PC-3 (cell line): Measurements from ENCODE around the gene FBXO2. TPM values are rescaled to one million over a fixed set of nuclear protein-coding genes. Genes with fewer than 3 reads are reported as not detected.

Source experiments
- ATAC-seq: fragments of 200-7000 bp; cut with Tn5 transposase; 2 replicates; pipeline ENCODE4 v1.9.1; 2020; ENCODE audit warnings: mild to moderate bottlenecking, moderate library complexity
- BruUV-seq: library from RNA; stranded (reverse); fragments of 400-500 nt; replicated peaks from 2 replicates; lab custom pipeline; 2021; lab: Mats Ljungman, UMichigan
- CTCF ChIA-PET: fragments of 300-600 bp; sonication (Branson Sonifier 250); formaldehyde crosslinking; loops from one replicate; lab custom pipeline; 2022; ENCODE audit warnings: antibody characterized with exemption; lab: Charles Lee
- POLR2A ChIA-PET: fragments of 300-600 bp; sonication (Branson Sonifier 250); formaldehyde crosslinking; loops from one replicate; lab custom pipeline; 2022; ENCODE audit warnings: antibody characterized with exemption; ENCODE audit not compliant: unreplicated experiment; lab: Charles Lee
- DNase-seq: peaks from one replicate; pipeline ENCODE4 v3.0.0-alpha.2; 2015
- H2AFZ ChIP-seq: fragments of 300-600 bp; sonication (generic); 2 replicates; pipeline ENCODE4 v1.6.0; 2016; ENCODE audit warnings: antibody characterized with exemption, low read length
- H3F3A ChIP-seq: fragments of 300-600 bp; sonication (generic); one replicate; pipeline ENCODE4 v1.6.0; 2017; ENCODE audit warnings: antibody characterized with exemption, low read length, control low read depth, mild to moderate bottlenecking; ENCODE audit not compliant: unreplicated experiment
- H3K27ac ChIP-seq: fragments of 300-600 bp; sonication (generic); 2 replicates; pipeline ENCODE4 v1.5.1; 2016; ENCODE audit warnings: mild to moderate bottlenecking, low read length
- H3K27me3 ChIP-seq: fragments of 300-600 bp; sonication (generic); 2 replicates; pipeline ENCODE4 v1.6.1; 2016; ENCODE audit warnings: low read length, mixed read lengths
- H3K36me3 ChIP-seq: fragments of 300-600 bp; sonication (generic); 2 replicates; pipeline ENCODE4 v1.6.1; 2016; ENCODE audit warnings: low read depth, mixed run types, low read length, mixed read lengths
- H3K4me1 ChIP-seq: fragments of 300-600 bp; sonication (generic); 2 replicates; pipeline ENCODE4 v1.5.1; 2016; ENCODE audit warnings: low read length; ENCODE audit not compliant: insufficient read depth
- H3K4me2 ChIP-seq: fragments of 300-600 bp; sonication (generic); 2 replicates; pipeline ENCODE4 v1.6.0; 2016; ENCODE audit warnings: low read length
- H3K4me3 ChIP-seq: fragments of 300-600 bp; sonication (generic); 2 replicates; pipeline ENCODE4 v1.5.1; 2016; ENCODE audit warnings: mild to moderate bottlenecking, low read length, mixed read lengths
- H3K79me2 ChIP-seq: fragments of 300-600 bp; sonication (generic); 2 replicates; pipeline ENCODE4 v1.6.1; 2017; ENCODE audit warnings: low read length, mixed read lengths
- H3K9ac ChIP-seq: fragments of 300-600 bp; sonication (generic); 2 replicates; pipeline ENCODE4 v1.6.0; 2016; ENCODE audit warnings: mild to moderate bottlenecking, low read length
- H3K9me2 ChIP-seq: fragments of 300-600 bp; sonication (generic); replicated peaks from 2 replicates; pipeline ENCODE4 v1.6.1; 2016; ENCODE audit warnings: mixed run types, low read length, mixed read lengths
- H3K9me3 ChIP-seq: fragments of 300-600 bp; sonication (generic); 2 replicates; pipeline ENCODE4 v1.6.1; 2016; ENCODE audit warnings: low read length, mixed read lengths
- H4K20me1 ChIP-seq: fragments of 300-600 bp; sonication (generic); 2 replicates; pipeline ENCODE4 v1.6.1; 2016; ENCODE audit warnings: low read length, mixed read lengths
- CTCF ChIP-seq: fragments of 300-600 bp; sonication (generic); conservative IDR thresholded peaks from 2 replicates; pipeline ENCODE4 v1.5.1; 2017; ENCODE audit warnings: antibody characterized with exemption, low read depth, mild to moderate bottlenecking, low read length
- EZH2 ChIP-seq: fragments of 300-600 bp; sonication (generic); IDR thresholded peaks from one replicate; pipeline ENCODE4 v1.6.1; 2017; ENCODE audit warnings: antibody characterized with exemption, mild to moderate bottlenecking, low read length; ENCODE audit not compliant: unreplicated experiment
- EZH2phosphoT487 ChIP-seq: fragments of 300-600 bp; sonication (generic); IDR thresholded peaks from 2 replicates; pipeline ENCODE4 v1.6.1; 2018; ENCODE audit warnings: mild to moderate bottlenecking, antibody characterized with exemption, low read length, borderline replicate concordance
- intact Hi-C: fragments of 100-400 bp; cut with micrococcal nuclease; formaldehyde crosslinking; loops from 2 replicates; pipeline ENCODE4 v1.9.0; 2023
- total RNA-seq: library from RNA; depleted of rRNA; stranded (reverse); fragments of >200 nt; gene quantifications from 2 replicates; pipeline ENCODE4 v1.2.3, GENCODE V29; 2014

Gene FBXO2
- total RNA-seq, 1 experiment from 2014 or later = 15.3 TPM

GRCh38 chr1:11647333-11647732 is 6.9 kb downstream of the FBXO2 start:
- no TSS peak for BruUV-seq
- no peak overlapping the region for H3K4me2 ChIP-seq
- no peaks in the 10 kb centered on the region for H4K20me1 ChIP-seq
- H3K9ac ChIP-seq = no peak overlapping the region
- H3K27ac ChIP-seq = no peak overlapping the region
- H3K36me3 ChIP-seq = no peaks in the 10 kb centered on the region
- H3K9me2 ChIP-seq = no peaks in the 10 kb centered on the region
- H3K9me3 ChIP-seq = no peaks in the 10 kb centered on the region
- H3K27me3 ChIP-seq = no peaks in the 10 kb centered on the region
- ChIA-PET CTCF (no interaction called here), POLR2A (no interaction called here)
- H3K4me3 ChIP-seq = no peak overlapping the region
- H3K4me1 ChIP-seq = peaks cover 9% of the 10 kb centered on the region; the same call in 1 of the 2 replicates
- intact Hi-C loops = loop anchor here (10.0 kb wide), 1 partner anchor 363 kb away; no protein-coding TSS in a partner anchor
- ATAC-seq (no peak), DNase-seq (no peak)
- TF ChIP-seq EZH2 (no peak), CTCF (no peak), EZH2phosphoT487 (no peak)
- H2AFZ ChIP-seq = no peak overlapping the region
- no peaks in the 10 kb centered on the region for H3F3A ChIP-seq
- no peaks in the 10 kb centered on the region for H3K79me2 ChIP-seq

GRCh38 chr1:11646317-11646716 is 7.9 kb downstream of the FBXO2 start:
- Histone ChIP-seq H3K27ac (no peak overlapping the region), H4K20me1 (no peaks in the 10 kb centered on the region), H3K36me3 (no peaks in the 10 kb centered on the region), H3K79me2 (no peaks in the 10 kb centered on the region), H2AFZ (no peak overlapping the region), H3K9ac (no peak overlapping the region), H3F3A (no peaks in the 10 kb centered on the region), H3K4me2 (no peak overlapping the region), H3K9me2 (no peaks in the 10 kb centered on the region), H3K4me1 (peaks cover 9% of the 10 kb centered on the region; the same call in 1 of the 2 replicates), H3K27me3 (no peaks in the 10 kb centered on the region), H3K9me3 (no peaks in the 10 kb centered on the region), H3K4me3 (no peak overlapping the region)
- TF ChIP-seq CTCF (no peak), EZH2 (no peak), EZH2phosphoT487 (no peak)
- intact Hi-C loops = loop anchor here (10.0 kb wide), 1 partner anchor 362 kb away; no protein-coding TSS in a partner anchor
- ATAC-seq (no peak), DNase-seq (no peak)
- ChIA-PET POLR2A (no interaction called here), CTCF (interaction anchor here (0.5 to 1.2 kb wide), 7 partner anchors 18 to 671 kb away, joined by 3 to 12 read pairs (median 5); partner anchors contain the start of gene FBXO6)
- no TSS peak for BruUV-seq

GRCh38 chr1:11645670-11646265 is 8.5 kb downstream of the FBXO2 start:
- Histone ChIP-seq H3K36me3 (no peaks in the 10 kb centered on the region), H3K4me3 (no peak overlapping the region), H3K9me3 (no peaks in the 10 kb centered on the region), H3K9ac (no peak overlapping the region), H3K9me2 (no peaks in the 10 kb centered on the region), H3F3A (no peaks in the 10 kb centered on the region), H3K4me1 (peaks cover 7% of the 10 kb centered on the region; the same call in 1 of the 2 replicates), H2AFZ (no peak overlapping the region), H3K79me2 (no peaks in the 10 kb centered on the region), H3K27me3 (no peaks in the 10 kb centered on the region), H4K20me1 (no peaks in the 10 kb centered on the region), H3K4me2 (no peak overlapping the region), H3K27ac (no peak overlapping the region)
- no TSS peak for BruUV-seq
- peak; percentile 85 for DNase-seq
- intact Hi-C loops = loop anchor here (1.0 to 10.0 kb wide), 2 partner anchors 361 to 608 kb away; no protein-coding TSS in a partner anchor
- ChIA-PET CTCF (interaction anchor here (0.5 to 1.2 kb wide), 7 partner anchors 19 to 671 kb away, joined by 3 to 12 read pairs (median 5); partner anchors contain the start of gene FBXO6), POLR2A (no interaction called here)
- peak; percentile 70 for ATAC-seq
- TF ChIP-seq CTCF (peak; percentile 73), EZH2phosphoT487 (no peak), EZH2 (no peak)
